ENCODE measurements around the gene WFDC8. TPM values are rescaled to one million over a fixed set of nuclear protein-coding genes. Genes with fewer than 3 reads are reported as not detected.

The WFDC8 gene
- polyA plus RNA-seq (2013, experiment 1 of 2), result 0.20 TPM
- 0.18 TPM for polyA plus RNA-seq (2013, experiment 2 of 2)

- H3K18ac ChIP-seq (ENCODE audit: low read length), result peak within 1 kb of the TSS; percentile 80
- H3K9ac ChIP-seq (ENCODE audit: low read length), result no peak within 1 kb of the TSS
Observed at GRCh38 chr20:45579184-45579583, at the start of gene WFDC8. WFDC8 (minus strand) TSS chr20:45579284; CDS start chr20:45579247, 37 bp downstream.

GRCh38 chr20:45626540-45626939 is 47.5 kb upstream of the WFDC8 start:
- no peak overlapping the region for H2BK120ac ChIP-seq (ENCODE audit: low read depth, low read length)
- H3K4ac ChIP-seq (ENCODE audit: low read depth, low read length), result no peak overlapping the region
- H3K9ac ChIP-seq (ENCODE audit: low read length), result no peak overlapping the region
- H4K8ac ChIP-seq (ENCODE audit: low read depth, low read length), result no peak overlapping the region
- H4K5ac ChIP-seq (ENCODE audit: low read length), result no peak overlapping the region
- no peaks in the 10 kb centered on the region for H3K36me3 ChIP-seq (ENCODE audit: control insufficient read depth, insufficient read depth, low read length)
- H3K79me1 ChIP-seq (ENCODE audit: low read length), result no peaks in the 10 kb centered on the region
- no peak overlapping the region for H3K56ac ChIP-seq (ENCODE audit: low read length)
- no peak overlapping the region for H2BK15ac ChIP-seq (replicated peaks; ENCODE audit: low read depth)
- H2AK5ac ChIP-seq (ENCODE audit: low read length), result no peak overlapping the region
- H3K23ac ChIP-seq (ENCODE audit: low read length), result no peak overlapping the region
- no peaks in the 10 kb centered on the region for H3K79me2 ChIP-seq (ENCODE audit: control insufficient read depth, insufficient read depth, low read length)
- H3K4me3 ChIP-seq (ENCODE audit: low read length), result no peak overlapping the region
- H3K4me2 ChIP-seq (ENCODE audit: low read length), result no peak overlapping the region
- H2BK5ac ChIP-seq (ENCODE audit: low read length), result no peak overlapping the region
- peaks cover 2% of the 10 kb centered on the region for H3K4me1 ChIP-seq (ENCODE audit: control insufficient read depth, low read depth, low read length)
- no peak overlapping the region for H3K18ac ChIP-seq (ENCODE audit: low read length)
- H3K27ac ChIP-seq (ENCODE audit: low read depth, low read length), result no peak overlapping the region
- no peak for DNase-seq
- no CpG with 5 or more reads among the region's 2 CpGs for WGBS (ENCODE audit: extremely low coverage, insufficient coverage, low lambda C conversion rate)
- no peaks in the 10 kb centered on the region for H3K27me3 ChIP-seq (ENCODE audit: insufficient read depth, low read length, poor library complexity)

More at GRCh38 chr20:45579184-45579583, at the start of gene WFDC8:
- peak within 1 kb of the TSS; percentile 85 for H2BK15ac ChIP-seq (replicated peaks; ENCODE audit: low read depth)
- no CpG with 5 or more reads among the region's 4 CpGs for WGBS (ENCODE audit: extremely low coverage, insufficient coverage, low lambda C conversion rate)
- H3K27ac ChIP-seq (ENCODE audit: low read depth, low read length), result no peak within 1 kb of the TSS
- no peak within 1 kb of the TSS for H3K23ac ChIP-seq (ENCODE audit: low read length)
- no peaks in the 10 kb centered on the region for H3K79me1 ChIP-seq (ENCODE audit: low read length)
- H3K79me2 ChIP-seq (ENCODE audit: control insufficient read depth, insufficient read depth, low read length), result no peaks in the 10 kb centered on the region
- no peak for DNase-seq
- H4K8ac ChIP-seq (ENCODE audit: low read depth, low read length), result no peak within 1 kb of the TSS
- no peak within 1 kb of the TSS for H4K5ac ChIP-seq (ENCODE audit: low read length)
- peak within 1 kb of the TSS; percentile 53 for H3K56ac ChIP-seq (ENCODE audit: low read length)
- H3K36me3 ChIP-seq (ENCODE audit: control insufficient read depth, insufficient read depth, low read length), result no peaks in the 10 kb centered on the region
- H3K4me2 ChIP-seq (ENCODE audit: low read length), result no peak within 1 kb of the TSS
- peak within 1 kb of the TSS; percentile 83 for H2AK5ac ChIP-seq (ENCODE audit: low read length)
- no peaks in the 10 kb centered on the region for H3K27me3 ChIP-seq (ENCODE audit: insufficient read depth, low read length, poor library complexity)
- no peak within 1 kb of the TSS for H3K4me3 ChIP-seq (ENCODE audit: low read length)
- peak within 1 kb of the TSS; percentile 58 for H2BK5ac ChIP-seq (ENCODE audit: low read length)
- H2BK120ac ChIP-seq (ENCODE audit: low read depth, low read length), result no peak within 1 kb of the TSS
- H3K4ac ChIP-seq (ENCODE audit: low read depth, low read length), result peak within 1 kb of the TSS; percentile 94
- peaks cover 8% of the 10 kb centered on the region for H3K4me1 ChIP-seq (ENCODE audit: control insufficient read depth, low read depth, low read length)

DNA sequence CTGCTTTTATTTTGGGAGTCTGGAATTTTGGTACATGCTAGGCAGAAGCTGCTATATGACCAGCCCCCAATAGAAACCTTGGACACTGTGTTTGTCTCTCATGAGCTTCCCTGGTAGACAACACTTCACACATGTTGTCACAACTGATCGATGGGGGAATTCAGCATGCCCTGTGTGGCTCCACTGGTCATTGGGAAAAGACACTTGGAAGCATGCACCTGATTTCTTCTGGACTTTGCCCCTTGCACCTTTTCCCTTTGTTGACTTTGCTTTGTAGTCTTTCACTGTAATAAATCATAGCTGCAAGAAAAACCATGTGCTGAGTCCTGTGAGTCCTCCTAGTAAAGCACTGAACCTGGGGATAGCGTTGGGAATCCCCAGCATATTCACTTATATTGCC is 42.5 kb upstream of the WFDC8 start:
- DNase-seq, result no peak
- Histone ChIP-seq H4K8ac (ENCODE audit: low read depth, low read length) (no peak overlapping the region), H3K23ac (ENCODE audit: low read length) (no peak overlapping the region), H3K79me2 (ENCODE audit: control insufficient read depth, insufficient read depth, low read length) (no peaks in the 10 kb centered on the region), H3K4me3 (ENCODE audit: low read length) (no peak overlapping the region), H3K18ac (ENCODE audit: low read length) (no peak overlapping the region), H3K4me2 (ENCODE audit: low read length) (no peak overlapping the region), H3K4me1 (ENCODE audit: control insufficient read depth, low read depth, low read length) (no peaks in the 10 kb centered on the region), H3K27ac (ENCODE audit: low read depth, low read length) (no peak overlapping the region), H3K27me3 (ENCODE audit: insufficient read depth, low read length, poor library complexity) (no peaks in the 10 kb centered on the region), H3K79me1 (ENCODE audit: low read length) (no peaks in the 10 kb centered on the region), H2BK15ac (replicated peaks; ENCODE audit: low read depth) (no peak overlapping the region), H3K4ac (ENCODE audit: low read depth, low read length) (no peak overlapping the region), H2AK5ac (ENCODE audit: low read length) (no peak overlapping the region), H3K56ac (ENCODE audit: low read length) (no peak overlapping the region), H3K9ac (ENCODE audit: low read length) (no peak overlapping the region), H2BK120ac (ENCODE audit: low read depth, low read length) (no peak overlapping the region), H2BK5ac (ENCODE audit: low read length) (no peak overlapping the region), H3K36me3 (ENCODE audit: control insufficient read depth, insufficient read depth, low read length) (no peaks in the 10 kb centered on the region), H4K5ac (ENCODE audit: low read length) (no peak overlapping the region)
- WGBS (ENCODE audit: extremely low coverage, insufficient coverage, low lambda C conversion rate), result no CpG with 5 or more reads among the region's 2 CpGs

DNA sequence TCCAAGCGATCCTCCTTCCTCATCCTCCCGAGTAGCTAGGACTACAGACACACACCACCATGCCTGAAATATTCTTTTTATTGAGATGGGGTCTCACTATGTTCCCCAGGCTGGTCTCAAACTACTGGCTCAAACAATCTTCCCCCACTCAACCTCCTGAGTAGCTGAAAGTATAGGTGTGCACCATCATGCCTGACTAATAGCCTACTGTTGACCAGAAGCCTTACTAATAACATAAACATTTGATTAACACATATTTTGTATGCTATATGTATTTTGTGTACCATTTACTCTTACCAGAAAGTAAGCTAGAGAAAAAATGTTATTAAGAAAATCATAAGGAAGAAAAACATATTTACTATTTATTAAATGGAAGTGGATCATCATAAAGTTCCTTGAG is 38.5 kb upstream of the WFDC8 start:
- H3K56ac ChIP-seq (ENCODE audit: low read length), result no peak overlapping the region
- H3K4ac ChIP-seq (ENCODE audit: low read depth, low read length), result no peak overlapping the region
- no peak overlapping the region for H3K23ac ChIP-seq (ENCODE audit: low read length)
- H3K4me2 ChIP-seq (ENCODE audit: low read length), result no peak overlapping the region
- no CpG with 5 or more reads among the region's 2 CpGs for WGBS (ENCODE audit: extremely low coverage, insufficient coverage, low lambda C conversion rate)
- no peak overlapping the region for H2BK5ac ChIP-seq (ENCODE audit: low read length)
- no peaks in the 10 kb centered on the region for H3K4me1 ChIP-seq (ENCODE audit: control insufficient read depth, low read depth, low read length)
- no peak overlapping the region for H3K27ac ChIP-seq (ENCODE audit: low read depth, low read length)
- no peak overlapping the region for H3K9ac ChIP-seq (ENCODE audit: low read length)
- H4K5ac ChIP-seq (ENCODE audit: low read length), result no peak overlapping the region
- H3K4me3 ChIP-seq (ENCODE audit: low read length), result no peak overlapping the region
- no peak overlapping the region for H2AK5ac ChIP-seq (ENCODE audit: low read length)
- no peaks in the 10 kb centered on the region for H3K79me1 ChIP-seq (ENCODE audit: low read length)
- no peak overlapping the region for H2BK120ac ChIP-seq (ENCODE audit: low read depth, low read length)
- no peak overlapping the region for H3K18ac ChIP-seq (ENCODE audit: low read length)
- DNase-seq, result no peak
- H3K36me3 ChIP-seq (ENCODE audit: control insufficient read depth, insufficient read depth, low read length), result no peaks in the 10 kb centered on the region
- no peak overlapping the region for H4K8ac ChIP-seq (ENCODE audit: low read depth, low read length)
- H3K79me2 ChIP-seq (ENCODE audit: control insufficient read depth, insufficient read depth, low read length), result no peaks in the 10 kb centered on the region
- H2BK15ac ChIP-seq (replicated peaks; ENCODE audit: low read depth), result peak overlapping the region; percentile 42
- H3K27me3 ChIP-seq (ENCODE audit: insufficient read depth, low read length, poor library complexity), result no peaks in the 10 kb centered on the region

DNA sequence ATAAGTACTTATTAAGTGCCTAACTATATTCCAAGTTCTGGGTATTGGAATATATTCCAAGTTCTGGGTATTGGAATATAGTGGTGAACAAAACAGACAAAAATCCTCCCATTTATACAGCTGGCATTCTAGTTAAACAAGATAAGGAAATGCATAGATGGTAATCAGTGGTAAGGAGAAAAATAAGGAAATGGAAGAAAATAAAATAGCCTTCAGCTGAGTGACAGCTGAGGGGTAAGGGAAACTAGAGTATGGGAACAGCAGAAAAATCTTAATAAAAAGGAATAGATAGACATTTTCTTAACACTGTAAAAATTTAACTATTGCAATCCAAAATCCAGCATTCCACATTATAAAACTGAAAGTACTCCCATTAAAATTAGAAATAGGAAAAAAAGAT is 33.2 kb upstream of the WFDC8 start:
- Histone ChIP-seq H3K4me1 (ENCODE audit: control insufficient read depth, low read depth, low read length) (no peaks in the 10 kb centered on the region), H3K79me2 (ENCODE audit: control insufficient read depth, insufficient read depth, low read length) (no peaks in the 10 kb centered on the region), H3K79me1 (ENCODE audit: low read length) (no peaks in the 10 kb centered on the region), H3K4ac (ENCODE audit: low read depth, low read length) (no peak overlapping the region), H3K27ac (ENCODE audit: low read depth, low read length) (no peak overlapping the region), H3K56ac (ENCODE audit: low read length) (no peak overlapping the region), H4K8ac (ENCODE audit: low read depth, low read length) (no peak overlapping the region), H3K23ac (ENCODE audit: low read length) (no peak overlapping the region), H3K36me3 (ENCODE audit: control insufficient read depth, insufficient read depth, low read length) (no peaks in the 10 kb centered on the region), H2BK15ac (replicated peaks; ENCODE audit: low read depth) (no peak overlapping the region), H2BK5ac (ENCODE audit: low read length) (no peak overlapping the region), H3K18ac (ENCODE audit: low read length) (no peak overlapping the region), H2AK5ac (ENCODE audit: low read length) (no peak overlapping the region), H3K27me3 (ENCODE audit: insufficient read depth, low read length, poor library complexity) (no peaks in the 10 kb centered on the region), H3K9ac (ENCODE audit: low read length) (no peak overlapping the region), H4K5ac (ENCODE audit: low read length) (no peak overlapping the region), H3K4me3 (ENCODE audit: low read length) (no peak overlapping the region), H2BK120ac (ENCODE audit: low read depth, low read length) (no peak overlapping the region), H3K4me2 (ENCODE audit: low read length) (no peak overlapping the region)
- no peak for DNase-seq

GRCh38 chr20:45611054-45611453 is 32.0 kb upstream of the WFDC8 start:
- Histone ChIP-seq H3K36me3 (ENCODE audit: control insufficient read depth, insufficient read depth, low read length) (no peaks in the 10 kb centered on the region), H3K79me1 (ENCODE audit: low read length) (no peaks in the 10 kb centered on the region), H2AK5ac (ENCODE audit: low read length) (no peak overlapping the region), H3K4me1 (ENCODE audit: control insufficient read depth, low read depth, low read length) (no peaks in the 10 kb centered on the region), H3K56ac (ENCODE audit: low read length) (no peak overlapping the region), H4K5ac (ENCODE audit: low read length) (no peak overlapping the region), H3K23ac (ENCODE audit: low read length) (no peak overlapping the region), H3K9ac (ENCODE audit: low read length) (no peak overlapping the region), H3K4ac (ENCODE audit: low read depth, low read length) (no peak overlapping the region), H4K8ac (ENCODE audit: low read depth, low read length) (no peak overlapping the region), H2BK15ac (replicated peaks; ENCODE audit: low read depth) (no peak overlapping the region), H2BK120ac (ENCODE audit: low read depth, low read length) (no peak overlapping the region), H3K4me3 (ENCODE audit: low read length) (no peak overlapping the region), H2BK5ac (ENCODE audit: low read length) (no peak overlapping the region), H3K18ac (ENCODE audit: low read length) (no peak overlapping the region), H3K27ac (ENCODE audit: low read depth, low read length) (no peak overlapping the region), H3K79me2 (ENCODE audit: control insufficient read depth, insufficient read depth, low read length) (no peaks in the 10 kb centered on the region), H3K4me2 (ENCODE audit: low read length) (no peak overlapping the region), H3K27me3 (ENCODE audit: insufficient read depth, low read length, poor library complexity) (no peaks in the 10 kb centered on the region)
- no peak for DNase-seq
- WGBS (ENCODE audit: extremely low coverage, insufficient coverage, low lambda C conversion rate), result no CpG with 5 or more reads among the region's 4 CpGs
